Putamen (tissue), 1 donor: ENCODE results near the gene ANO9.
"Not testable (repeated sequence)": the region's sequence is repeated elsewhere in the genome, so short reads cannot be mapped to it uniquely, and the experiment has no call there.

Experiments used
- DNase-seq: peaks from one replicate; pipeline ENCODE4 v3.0.0-alpha.2; 2016; ENCODE audit warnings: low spot score

ANO9 gene

DNA sequence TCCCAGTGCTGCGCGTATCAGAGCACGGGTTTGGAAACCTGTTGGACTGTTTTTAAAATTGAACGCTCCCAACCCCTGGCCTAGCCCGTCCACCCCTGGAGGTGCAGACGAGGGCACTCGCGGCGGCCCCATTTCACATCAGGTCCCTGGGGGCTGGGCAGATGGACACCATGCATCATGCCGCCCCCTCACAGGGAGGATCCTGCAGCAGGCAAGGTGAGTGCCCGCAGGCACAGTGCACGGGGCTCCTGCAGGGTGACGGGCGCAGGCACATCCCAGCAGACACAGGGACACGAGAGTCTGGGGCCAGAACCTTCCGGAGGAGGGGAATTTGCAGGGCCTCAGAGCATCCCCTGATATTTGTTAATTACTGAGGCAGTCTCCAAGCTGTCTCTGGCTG, 7.3 kb downstream of the ANO9 start:
- no peak for DNase-seq

DNA sequence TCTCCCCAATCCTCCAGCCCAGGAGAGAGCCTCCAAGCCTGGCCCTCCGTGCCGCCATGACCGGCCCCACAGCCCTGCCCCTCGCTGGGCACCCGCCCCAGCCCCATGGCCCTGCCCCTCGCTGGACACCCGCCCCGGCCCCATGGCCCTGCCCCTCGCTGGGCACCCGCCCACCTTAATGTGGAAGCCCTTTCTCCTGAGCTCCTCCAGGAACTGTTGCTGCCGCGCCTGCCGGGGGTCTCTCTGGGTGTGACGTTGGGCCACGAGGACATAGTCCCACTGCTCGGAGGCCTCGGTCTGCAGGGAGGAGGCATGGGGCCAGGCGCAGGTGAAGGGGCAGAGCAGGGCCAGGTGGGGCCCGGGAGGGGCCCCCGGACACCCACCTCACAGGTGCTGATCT, 8.2 kb downstream of the ANO9 start:
- DNase-seq: no peak

DNA sequence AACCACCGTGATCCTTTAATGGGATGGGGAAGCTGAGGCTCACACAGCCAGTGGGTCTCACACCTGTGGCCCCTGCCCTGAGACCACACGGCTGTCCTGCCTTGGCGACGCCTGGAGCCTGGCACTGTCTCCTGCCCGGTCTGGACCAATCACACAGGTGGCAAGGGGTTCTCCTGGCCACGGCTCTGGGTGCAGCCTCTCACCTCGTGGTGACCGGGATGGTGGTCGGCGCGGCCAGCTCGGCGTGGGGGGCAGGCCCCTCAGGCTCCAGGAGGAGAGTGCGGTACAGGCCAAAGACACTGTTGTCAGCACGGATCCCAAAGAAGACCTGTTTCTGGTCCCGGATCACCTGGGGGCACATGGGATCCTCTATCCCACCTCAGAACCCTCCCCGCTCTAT, 8.7 kb downstream of the ANO9 start:
- DNase-seq: no peak

DNA sequence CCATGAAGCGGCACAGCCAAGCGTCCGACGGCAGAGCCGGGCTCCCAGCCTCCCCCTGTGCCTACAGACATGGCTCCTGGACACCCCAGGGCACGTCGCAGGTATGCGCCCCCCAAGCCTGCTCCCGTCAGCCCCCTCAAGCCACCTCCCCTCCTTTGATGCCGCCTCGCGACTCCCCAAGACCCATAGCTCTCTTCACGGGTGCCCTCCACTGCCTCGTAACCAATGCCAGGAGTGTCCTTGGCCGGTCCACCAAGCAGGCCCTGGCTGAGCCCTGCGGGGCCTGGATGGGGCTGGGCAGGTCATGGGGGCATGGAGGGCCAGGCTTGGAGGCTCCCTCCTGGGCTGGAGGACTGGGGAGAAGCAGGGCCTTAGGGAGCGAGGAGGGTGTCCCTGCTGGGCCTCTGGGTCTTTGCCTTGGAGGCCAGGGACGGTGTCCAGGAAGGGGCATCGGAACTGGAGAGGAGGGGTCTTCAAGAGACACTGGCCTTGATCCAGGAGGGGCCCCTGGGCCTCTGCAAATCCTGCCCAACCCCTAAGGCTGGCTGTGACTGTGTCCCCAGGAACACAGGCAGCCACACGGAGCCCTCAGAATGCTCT, 9.2 kb downstream of the ANO9 start:
- no peak for DNase-seq

DNA sequence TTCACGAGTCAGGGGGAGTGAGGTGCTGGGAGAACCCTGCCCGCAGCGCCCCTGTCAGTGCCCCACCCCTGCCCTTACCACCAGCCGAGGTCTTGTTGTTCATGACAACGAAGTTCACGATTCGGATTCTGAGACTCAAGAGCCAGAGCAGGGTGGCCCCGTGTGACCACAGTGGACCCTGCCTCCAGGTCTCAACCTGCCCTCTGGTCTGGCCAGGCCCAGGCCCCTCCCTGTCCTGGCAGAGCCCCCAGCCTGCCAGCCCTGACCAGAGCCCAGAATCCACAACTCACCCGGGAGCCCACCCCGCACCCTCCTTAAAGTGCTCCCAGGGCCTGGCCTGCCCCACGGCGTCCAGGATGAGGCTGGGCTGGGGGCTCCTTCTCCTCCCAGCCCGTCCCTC, 9.9 kb downstream of the ANO9 start:
- DNase-seq: no peak

DNA sequence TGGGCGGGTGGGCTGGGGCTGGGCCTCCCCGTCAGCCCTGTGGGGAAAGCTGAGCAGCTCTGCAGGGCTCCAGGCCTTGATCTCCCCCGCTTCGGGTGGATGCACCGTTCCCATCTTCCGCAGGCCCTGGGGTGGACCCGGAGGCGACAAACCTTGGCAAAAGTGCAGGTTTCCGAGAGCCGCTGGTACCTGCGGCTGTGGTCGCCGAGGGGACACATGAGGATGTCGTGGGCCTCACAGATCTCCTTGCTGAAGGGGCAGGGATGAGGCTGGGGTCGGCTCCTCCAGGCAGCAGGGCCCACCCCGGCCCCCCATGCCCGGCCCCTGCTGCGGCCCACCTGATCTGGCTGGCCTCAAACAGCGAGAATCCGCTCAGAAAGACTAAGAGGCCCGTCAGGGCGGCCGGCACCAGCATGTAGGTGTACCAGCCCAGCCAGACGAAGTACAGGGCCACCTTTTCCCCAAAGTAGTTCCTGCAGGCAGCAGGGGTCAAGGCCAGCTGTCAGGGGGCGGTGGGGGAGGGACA, 11.8 kb downstream of the ANO9 start:
- DNase-seq: no peak

DNA sequence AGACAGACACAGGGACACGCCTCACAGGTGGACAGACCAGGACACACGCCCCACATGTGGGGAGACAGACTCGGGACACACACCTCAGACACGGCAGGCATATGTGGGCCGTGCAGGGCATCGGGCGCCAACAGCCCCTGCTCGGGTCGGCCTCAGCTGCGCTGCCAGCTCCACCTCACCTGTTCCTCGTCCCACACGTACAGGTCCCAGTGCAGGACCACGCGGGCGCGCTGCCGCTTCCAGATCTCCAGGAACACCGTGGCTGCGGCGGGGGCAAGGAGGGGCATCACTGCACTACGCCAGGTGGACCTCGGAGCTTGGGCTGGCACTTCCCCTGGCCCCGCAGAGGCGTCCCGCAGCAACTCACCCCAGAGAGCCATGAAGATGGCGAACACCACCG, 12.4 kb downstream of the ANO9 start:
- no peak for DNase-seq

DNA sequence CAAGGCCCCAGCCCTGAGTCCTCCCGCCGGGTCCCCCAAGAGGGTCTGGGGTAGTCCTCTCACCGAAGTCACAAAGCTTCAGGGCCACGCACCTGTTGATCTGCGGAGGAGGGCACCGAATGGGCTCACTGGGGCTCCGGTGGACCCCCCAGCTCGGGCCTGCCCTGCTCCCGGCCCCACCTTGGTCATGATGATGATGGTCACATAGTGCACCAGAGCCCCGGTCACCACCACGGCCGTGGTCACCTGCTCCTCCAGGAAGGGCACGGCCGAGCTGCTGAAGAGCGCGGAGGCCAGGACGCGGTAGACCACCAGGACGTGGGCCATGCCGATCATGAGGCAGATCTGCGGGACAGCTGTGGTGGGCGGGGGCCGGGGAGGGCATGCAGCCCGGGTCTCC, 13.5 kb downstream of the ANO9 start:
- no peak for DNase-seq

DNA sequence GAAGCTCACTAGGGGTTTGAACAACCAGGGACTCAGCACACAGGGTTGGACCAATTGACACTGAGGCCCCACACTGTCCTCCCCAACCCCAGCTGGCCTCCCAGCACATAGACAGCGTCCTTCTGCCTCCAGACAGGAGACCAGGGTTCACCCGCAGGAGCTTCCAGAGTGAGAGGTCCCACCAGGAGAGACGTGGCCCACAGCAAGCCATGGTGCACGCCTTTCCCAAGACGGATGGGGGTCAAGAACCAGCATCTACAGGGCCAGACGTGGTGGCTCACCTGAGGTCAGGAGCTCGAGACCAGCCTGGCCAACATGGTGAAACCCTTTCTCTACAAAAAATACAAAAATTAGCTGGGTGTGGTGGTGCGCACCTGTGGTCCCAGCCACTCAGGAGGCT, 15.0 kb downstream of the ANO9 start:
- no peak for DNase-seq

DNA sequence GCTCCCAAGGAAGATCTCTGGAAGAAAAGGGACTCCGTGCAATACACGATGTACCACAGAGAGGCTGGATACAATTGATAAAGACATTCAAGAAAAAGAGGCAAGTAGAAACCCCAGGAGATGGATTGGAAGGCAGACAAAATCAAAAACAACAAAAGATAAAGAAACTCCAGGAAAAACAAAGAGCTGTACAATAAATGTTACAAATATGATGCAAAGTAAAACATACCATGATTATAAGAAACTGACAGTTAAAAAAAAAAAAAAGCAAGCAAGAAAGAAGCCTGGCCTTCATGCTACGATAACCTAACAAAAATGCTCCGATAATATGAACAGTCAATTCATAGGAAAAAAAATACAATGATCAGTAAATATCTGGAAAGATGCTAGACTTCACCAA, 16.5 kb downstream of the ANO9 start:
- no peak for DNase-seq

DNA sequence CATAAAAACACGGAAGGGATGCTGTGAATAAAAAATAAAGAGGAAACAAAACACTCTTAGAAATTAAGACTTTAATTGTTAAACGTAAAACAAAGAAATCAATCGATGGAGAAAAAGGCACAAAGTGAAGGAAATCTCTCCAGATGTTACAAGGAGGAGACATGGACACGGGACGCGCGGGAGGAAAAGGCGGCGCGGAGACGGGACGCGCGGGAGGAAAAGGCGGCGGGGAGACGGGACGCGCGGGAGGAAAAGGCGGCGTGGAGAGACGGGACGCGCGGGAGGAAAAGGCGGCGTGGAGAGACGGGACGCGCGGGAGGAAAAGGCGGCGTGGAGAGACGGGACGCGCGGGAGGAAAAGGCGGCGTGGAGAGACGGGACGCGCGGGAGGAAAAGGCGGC, 17.0 kb downstream of the ANO9 start:
- DNase-seq: not testable (repeated sequence)

DNA sequence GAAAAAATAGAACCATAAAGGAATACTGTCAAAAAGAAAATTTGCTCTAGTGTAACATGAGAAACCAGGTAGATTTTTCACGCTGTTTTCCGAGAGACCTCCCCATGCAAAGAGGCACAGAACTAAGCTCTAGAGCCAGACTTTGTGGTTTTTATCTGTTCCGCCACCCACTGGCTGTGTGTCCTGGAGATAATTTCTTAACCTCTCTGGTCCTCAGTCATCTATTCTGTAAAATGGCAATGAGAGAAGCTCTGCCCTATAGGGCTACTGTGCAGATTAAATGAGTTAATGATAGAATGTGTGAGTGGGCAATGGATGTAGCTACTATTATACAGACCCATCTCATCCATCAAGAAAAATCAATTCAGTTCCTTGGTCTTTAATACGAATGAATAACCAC, 17.6 kb downstream of the ANO9 start:
- no peak for DNase-seq

DNA sequence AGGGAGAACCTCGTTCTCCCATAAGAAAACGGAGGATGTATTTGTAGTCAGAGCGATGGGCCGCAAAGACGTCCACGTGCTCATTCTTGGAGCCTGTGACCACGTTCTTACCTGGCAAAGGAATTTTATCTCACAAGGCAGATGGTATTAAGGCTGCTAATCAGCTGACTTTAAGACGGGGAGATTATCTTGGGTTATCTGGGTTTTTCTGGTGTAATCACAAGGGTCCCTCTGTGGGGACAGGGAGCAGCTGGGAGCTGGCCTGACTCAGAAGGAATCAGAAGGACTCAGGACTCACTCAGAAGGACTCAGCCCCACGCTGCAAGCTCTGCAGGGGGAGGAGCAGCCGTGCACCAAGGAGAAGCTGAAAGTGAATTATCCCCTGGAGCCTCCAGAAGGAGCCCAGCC, 19.6 kb downstream of the ANO9 start:
- no peak for DNase-seq

DNA sequence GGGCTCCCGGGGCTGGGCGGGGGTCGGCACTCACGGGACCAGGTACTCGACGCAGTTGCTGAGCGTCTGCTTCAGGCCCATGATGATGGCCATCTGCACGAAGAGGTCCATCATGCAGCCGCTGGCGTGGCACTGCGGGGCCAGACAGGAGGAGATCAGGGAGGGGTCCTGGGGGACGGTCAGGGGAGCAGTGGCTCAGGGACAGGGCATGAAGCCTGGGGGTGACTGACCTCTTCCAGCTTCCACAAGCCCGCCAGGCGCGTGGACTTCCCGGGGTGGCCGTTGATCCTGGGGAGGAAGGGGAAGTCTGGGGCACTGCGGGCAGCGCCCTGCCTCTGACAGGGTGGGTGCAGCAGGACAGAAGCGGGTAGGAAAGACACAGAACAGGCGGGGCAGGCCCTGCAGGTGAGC, 20.9 kb downstream of the ANO9 start:
- no peak for DNase-seq

DNA sequence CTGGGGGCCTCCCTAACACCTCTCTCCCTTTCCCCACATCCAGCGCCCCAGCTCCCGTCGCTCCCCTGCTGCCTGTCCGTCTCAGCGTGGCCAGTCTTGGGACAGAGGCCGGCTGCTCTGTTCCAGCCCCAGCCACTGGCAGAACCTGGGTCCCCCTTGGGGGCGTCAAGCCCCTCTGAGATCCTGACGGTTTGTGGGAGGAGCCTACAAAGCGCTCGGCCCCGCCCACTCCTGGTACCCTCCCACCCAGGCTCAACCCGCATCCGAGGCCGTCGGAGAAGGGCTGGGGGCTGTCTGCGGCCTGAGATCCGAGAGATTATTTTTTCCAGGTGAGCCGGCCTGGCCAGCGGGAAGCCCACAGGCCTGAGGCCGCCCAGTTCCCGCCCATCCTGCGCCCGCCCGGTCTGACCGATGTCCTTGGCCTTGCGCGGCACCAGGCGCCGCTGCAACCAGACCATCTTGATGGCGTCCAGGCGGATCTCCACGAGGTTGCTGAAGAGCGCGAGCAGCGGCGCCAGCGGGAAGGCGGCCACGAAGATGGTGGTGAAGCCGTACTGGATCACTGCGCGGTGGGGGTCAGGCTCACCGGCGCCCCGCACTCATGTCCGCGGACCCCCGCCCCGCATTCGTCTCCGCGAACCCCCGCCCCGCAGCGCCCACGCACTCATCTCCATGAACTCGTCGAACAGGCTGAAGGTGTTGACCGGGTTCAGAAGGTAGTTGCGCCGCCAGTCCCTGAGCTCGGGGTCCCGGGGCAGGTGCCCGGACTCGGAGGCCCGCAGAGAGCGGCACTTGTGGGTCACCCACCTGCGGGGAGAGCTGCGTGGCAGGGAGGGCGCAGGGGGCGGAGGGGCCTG, 21.5 kb downstream of the ANO9 start:
- no peak for DNase-seq

DNA sequence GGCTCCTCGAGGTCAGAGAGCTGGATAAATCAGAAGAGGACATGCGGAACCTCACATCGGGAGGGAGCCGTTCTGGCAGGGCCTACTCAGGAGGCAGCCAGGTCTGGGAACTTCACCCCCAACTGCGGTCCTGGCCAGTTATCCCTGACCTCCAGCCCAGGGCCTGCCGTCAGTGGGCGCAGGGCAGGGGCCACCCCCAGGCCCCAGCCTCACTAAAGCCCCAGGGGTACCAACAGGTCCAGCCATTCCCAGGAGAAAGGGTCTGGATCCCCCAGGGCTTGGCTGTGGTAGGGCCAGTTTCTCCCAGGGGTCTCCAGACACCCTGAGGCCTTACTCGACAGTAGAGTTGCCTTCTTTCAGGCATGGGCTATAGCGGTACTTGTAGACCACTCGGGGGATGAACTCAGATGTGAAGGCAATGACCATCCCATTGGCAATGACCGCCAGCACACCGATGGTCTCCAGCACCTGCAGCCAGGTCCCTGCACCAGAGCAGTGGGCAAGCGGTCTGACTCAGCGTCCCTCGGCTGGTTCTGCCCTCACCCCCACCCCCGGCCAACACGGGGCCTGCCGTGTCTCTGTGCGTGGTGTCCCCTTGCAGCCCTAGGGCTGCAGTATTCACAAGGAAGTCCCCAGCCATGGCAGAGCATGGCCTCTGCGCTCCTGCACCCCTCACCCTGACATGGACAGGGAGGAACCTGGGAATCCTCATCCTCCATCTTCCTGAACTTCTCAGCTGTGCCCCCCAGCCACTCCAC, 22.4 kb downstream of the ANO9 start:
- no peak for DNase-seq

DNA sequence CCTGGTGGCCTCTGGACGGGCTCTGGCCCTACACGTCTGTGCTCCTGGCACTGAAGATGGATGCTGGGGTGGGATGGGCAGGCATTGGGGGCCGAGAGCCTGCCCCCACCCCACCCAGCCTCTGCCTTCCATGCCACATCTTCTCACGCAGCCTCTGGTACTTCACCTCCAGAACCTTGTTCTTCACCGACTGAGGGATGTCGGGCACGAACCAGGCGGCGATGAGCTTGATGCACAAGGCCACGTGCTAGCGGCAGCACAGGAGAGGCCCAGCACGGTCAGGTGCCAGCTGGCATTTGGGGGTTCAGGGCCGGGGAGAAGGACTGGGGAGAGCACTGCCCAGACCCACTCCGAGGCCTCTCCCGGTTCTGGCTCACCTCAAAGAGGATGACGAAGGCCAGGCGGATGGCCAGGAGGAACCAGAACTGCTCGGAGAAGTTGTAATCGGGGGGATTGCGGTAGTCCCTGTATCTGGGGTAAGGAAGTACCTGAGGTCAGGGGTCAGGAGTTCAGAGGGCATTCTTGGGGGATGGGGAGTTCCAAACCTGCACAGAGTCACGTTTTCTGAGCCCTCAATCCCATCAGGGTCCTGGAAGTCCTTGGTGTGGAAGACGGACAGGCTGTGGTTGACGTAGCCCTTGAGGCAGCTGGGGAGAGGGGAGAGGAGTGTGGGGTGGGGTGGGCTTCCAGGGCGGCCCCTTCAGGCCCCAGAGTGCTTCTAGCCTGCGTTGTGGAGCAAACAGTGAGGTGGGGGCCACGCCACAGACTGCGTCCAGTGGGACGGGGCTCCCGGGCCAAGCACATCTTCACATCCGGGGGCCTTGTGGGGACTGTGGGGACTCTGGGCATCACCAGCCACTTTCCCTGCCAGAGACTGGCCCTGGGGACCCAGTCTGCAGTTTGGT, 23.2 kb downstream of the ANO9 start:
- DNase-seq: no peak

DNA sequence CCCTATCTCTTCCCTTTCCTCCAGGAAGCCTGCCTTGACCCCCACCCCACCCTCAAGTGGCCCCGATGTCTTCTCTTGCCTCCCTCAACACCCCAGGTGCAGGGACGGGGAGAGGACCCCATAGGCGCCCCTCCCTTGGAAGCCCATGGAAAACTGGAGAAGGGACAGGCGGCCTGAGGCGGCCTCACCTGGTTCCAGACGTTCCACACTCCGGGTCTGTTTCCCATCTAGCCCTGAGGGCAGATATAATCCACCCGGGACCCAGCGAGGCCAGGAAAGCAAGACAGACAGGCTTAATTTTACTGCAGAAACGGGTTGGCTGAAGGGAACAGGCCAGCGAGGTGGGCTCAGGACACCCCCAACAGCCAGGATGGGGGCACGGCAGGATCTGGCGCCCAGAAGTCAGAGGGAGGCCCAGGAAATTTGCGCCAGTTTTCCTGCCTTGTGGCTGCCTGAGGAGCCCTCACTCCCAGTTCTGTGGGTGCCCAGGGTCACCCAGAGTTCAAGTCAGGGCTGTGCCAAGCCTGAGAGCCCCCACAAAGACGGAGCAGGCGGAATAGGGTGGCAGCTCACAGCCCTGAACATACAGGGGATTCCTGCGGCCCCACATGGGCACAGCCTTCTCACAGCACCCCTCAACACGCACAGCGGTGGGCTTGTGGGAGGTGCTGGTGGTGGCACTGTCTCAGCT, 24.0 kb downstream of the ANO9 start:
- DNase-seq: no peak

DNA sequence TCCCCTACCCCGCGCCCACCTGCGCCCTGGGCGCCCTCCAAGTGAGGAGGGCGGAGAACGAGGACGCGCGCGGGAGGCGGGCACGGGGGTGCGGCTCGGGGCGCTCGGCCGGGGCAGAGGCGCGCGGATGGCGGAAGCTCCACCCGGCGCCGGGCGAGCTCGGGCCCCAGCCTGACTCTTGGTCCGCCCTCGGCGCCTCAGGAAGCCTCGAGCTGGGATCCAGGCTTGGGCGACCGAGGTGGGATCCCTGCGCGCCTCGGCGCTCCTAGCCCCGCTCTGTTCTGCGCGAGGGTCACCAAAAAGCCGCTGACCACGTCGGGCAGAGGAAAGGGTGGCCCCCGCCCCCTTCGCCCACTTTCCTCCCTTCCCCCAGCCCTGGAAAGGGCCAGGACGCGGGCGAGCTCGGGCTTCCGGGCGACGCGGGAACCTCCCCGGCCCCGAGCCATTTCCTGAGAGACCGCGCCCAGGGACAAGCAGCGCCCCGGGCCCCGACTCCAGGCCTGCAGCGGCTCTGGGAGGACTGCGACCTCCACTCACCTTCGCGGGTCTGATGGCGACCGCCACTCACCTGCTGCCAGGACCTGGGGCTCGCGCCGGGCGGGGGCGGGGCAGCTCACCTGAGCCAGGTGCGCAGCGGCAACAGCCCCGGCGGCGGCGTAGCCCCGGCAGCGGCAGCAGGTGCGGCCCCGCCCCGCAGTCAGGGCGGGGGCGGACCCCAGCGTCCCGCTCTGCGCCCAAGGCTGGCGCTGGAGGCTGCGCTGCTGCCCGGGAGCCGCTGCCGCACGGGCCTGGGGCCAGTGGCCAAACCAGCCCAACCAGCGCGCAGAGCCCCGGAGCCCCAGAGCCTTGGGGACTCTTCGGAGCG, 24.8 kb downstream of the ANO9 start:
- DNase-seq: no peak

DNA sequence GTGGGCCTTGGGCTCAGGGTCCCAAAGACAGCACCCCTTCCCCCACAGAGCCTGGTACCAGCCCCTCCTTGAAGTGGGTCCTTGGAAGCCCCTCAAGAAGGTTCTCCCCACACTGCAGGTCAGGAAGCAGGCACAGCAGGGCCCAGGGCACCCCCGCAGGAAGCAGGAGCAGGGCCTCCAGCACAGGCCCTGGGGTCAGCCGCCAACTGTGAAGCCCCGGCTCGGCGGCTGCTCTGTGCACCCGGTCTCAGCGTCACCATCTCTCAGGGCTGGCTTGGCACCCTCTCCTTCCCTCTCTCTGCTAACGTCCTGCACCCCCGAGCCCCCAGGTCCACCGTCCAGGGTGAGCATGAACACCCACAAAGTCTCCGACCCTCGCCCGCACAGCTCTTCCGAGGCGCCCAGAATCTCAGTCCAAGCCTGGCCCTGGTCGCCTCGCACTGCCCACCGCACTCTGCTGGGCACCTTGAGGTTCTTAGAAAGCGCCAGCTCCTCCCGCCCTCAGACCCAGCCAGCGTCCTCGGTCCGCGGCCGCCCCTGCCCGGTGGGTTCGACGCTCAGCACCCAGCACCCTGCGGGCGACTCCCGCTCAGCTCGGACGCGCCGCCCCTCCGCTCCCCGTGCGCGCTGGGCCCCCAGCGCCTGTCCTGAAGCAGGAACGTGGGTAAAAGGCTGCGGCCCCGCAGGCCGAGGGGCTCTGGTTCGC, 25.6 kb downstream of the ANO9 start:
- no peak for DNase-seq
